HepG2 (cell line): ENCODE results near the gene LURAP1L. TPM values are rescaled to one million over a fixed set of nuclear protein-coding genes. Genes with fewer than 3 reads are reported as not detected.

ENCODE experiments used
- ASH2L ChIP-seq: fragments of 300-600, 200-600 bp; sonication (generic); IDR thresholded peaks from 2 replicates; pipeline ENCODE4 v1.7.0; 2017; ENCODE audit warnings: low read depth, mild to moderate bottlenecking, moderate library complexity, mixed read lengths, low read length; ENCODE audit not compliant: insufficient read length
- DNMT3B ChIP-seq: conservative IDR thresholded peaks from 2 replicates; pipeline ENCODE4 v1.6.1; 2016; ENCODE audit warnings: missing biosample characterization, control low read depth
- FOXA1 ChIP-seq, 2 experiments: fragments of 450-650 bp in 1 of 2; sonication (generic) in 1 of 2; formaldehyde crosslinking in 1 of 2; IDR thresholded peaks; 2 replicates each; pipeline versions ENCODE4 v1.4.0 to v1.6.1; 2016 to 2020; ENCODE audit warnings: missing genetic modification reagents in 1 of 2
- FOXK1 ChIP-seq: sonication (generic); formaldehyde crosslinking; IDR thresholded peaks from 2 replicates; pipeline ENCODE4 v1.4.0; 2020; ENCODE audit warnings: low read depth, missing genetic modification reagents, borderline replicate concordance
- GABPB1 ChIP-seq: IDR thresholded peaks from 2 replicates; pipeline ENCODE4 v1.6.1; 2016; ENCODE audit warnings: mild to moderate bottlenecking, missing genetic modification reagents, moderate library complexity, missing compliant biosample characterization
- MXD4 ChIP-seq: IDR thresholded peaks from 2 replicates; pipeline ENCODE4 v1.6.1; 2016; ENCODE audit warnings: mild to moderate bottlenecking, missing biosample characterization, missing genetic modification reagents
- SOX13 ChIP-seq, 3 experiments: fragments of 450-650 bp in 1 of 3; sonication (generic) in 1 of 3; formaldehyde crosslinking in 1 of 3; IDR thresholded peaks in 2 of 3; conservative IDR thresholded peaks in 1 of 3; 2 replicates each; pipeline versions ENCODE4 v1.5.0 to v1.6.1; 2016 to 2020; ENCODE audit warnings: antibody characterized with exemption in 1 of 3, mild to moderate bottlenecking in 1 of 3, missing compliant biosample characterization in 1 of 3, missing genetic modification reagents in 1 of 3, moderate library complexity in 1 of 3
- TCF7L2 ChIP-seq: IDR thresholded peaks from 2 replicates; pipeline ENCODE4 v1.6.1; 2011; ENCODE audit warnings: mild to moderate bottlenecking, low read depth, low read length, moderate library complexity
- TEAD3 ChIP-seq: optimal IDR thresholded peaks from 2 replicates; pipeline ENCODE3; 2016; ENCODE audit warnings: borderline replicate concordance
- ZFY ChIP-seq: sonication (generic); formaldehyde crosslinking; IDR thresholded peaks from 2 replicates; pipeline ENCODE4 v1.4.0; 2020; ENCODE audit warnings: missing genetic modification reagents
- ZNF282 ChIP-seq: fragments of 450-650 bp; IDR thresholded peaks from 2 replicates; pipeline ENCODE4 v1.6.1; 2018; ENCODE audit not compliant: partially characterized antibody
- polyA plus RNA-seq, 8 experiments: library from polyadenylated mRNA; depleted of rRNA in 3 of 8; stranded (reverse) in 7 of 8; unstranded in 1 of 8; fragments of >200 nt; fragmentation: Illumina TruSeq in 4 of 8; extraction: Trizol in 4 of 8; gene quantifications; 2 replicates each; pipeline versions ENCODE4 v1.2.1 to v1.2.3, GENCODE V29; 2011 to 2016; ENCODE audit warnings: low read depth in 4 of 8, missing spikeins in 1 of 8, mixed read lengths in 1 of 8; ENCODE audit not compliant: insufficient read depth in 1 of 8
- total RNA-seq, 5 experiments: library from RNA; depleted of rRNA; stranded (reverse); fragments of >200 nt; fragmentation: Illumina TruSeq; extraction: Trizol; gene quantifications; 2 replicates each; pipeline ENCODE4 v1.2.3, GENCODE V29; 2016; ENCODE audit warnings: low read depth in 1 of 5
- TF ChIP-seq, protein P1 (sequence below): IDR thresholded peaks from 2 replicates; pipeline ENCODE4 v1.6.1; 2016
- TF ChIP-seq, protein P2 (sequence below): sonication (generic); formaldehyde crosslinking; IDR thresholded peaks from 2 replicates; pipeline ENCODE4 v1.8.0; 2022; ENCODE audit warnings: mild to moderate bottlenecking, missing genetic modification reagents, moderate library complexity
- TF ChIP-seq, protein P3 (sequence below): sonication (generic); IDR thresholded peaks from 2 replicates; pipeline ENCODE4 v1.6.1; 2016; ENCODE audit warnings: low read depth, borderline replicate concordance
- TF ChIP-seq, protein P4 (sequence below): IDR thresholded peaks from 2 replicates; pipeline ENCODE4 v1.6.1; 2016; ENCODE audit warnings: low read depth
- TF ChIP-seq, protein P5 (sequence below): sonication (generic); formaldehyde crosslinking; IDR thresholded peaks from 2 replicates; pipeline ENCODE4 v1.8.1; 2022; ENCODE audit warnings: low read depth, mild to moderate bottlenecking, missing genetic modification reagents

LURAP1L gene
- total and polyA plus RNA-seq, 2 of the 13 experiments (the other 11 are each of a cell fraction or from before 2014, with no cell fraction given): 6.7 to 16.6 TPM

DNA sequence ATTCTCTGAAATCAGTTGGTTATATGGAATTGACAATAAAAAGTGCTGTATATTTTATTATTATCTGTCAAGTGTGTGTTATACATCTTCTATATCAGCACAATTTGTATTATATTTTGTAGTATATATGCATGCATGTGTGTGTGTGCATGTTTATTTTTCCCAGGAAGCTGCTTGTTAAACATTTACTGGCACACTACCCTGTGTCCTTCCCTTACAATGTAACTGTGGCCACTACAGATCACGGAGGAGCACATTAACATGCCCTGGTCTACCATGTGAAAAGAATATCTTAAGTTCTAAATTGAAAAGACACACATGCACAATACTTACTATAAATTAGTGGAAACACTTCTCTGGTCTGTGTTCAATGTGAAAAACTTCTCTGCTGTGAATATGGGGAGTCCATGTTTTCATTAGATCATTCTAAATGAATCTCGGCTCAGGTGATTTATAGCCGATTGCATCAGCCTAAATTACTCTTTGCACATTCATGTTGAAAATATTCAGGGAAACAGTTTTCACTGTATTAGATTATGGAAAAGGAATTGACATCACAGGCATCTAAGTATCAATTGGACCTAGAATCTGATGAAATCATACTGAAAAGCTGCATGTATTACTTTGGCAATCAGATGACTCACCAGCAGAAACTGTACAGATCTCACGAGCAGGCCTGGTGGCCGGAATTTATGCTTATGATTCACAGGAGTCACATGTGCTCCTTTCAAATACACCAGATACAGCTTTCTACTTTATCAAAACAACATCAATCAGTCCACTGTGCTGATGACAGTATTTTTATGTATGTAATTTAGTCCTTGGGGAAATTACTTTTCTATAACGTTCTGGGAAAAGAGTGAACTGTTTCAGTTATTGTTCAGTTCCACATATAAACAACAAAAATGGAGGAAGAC is 39.4 kb downstream of the LURAP1L start (continued):
- TF ChIP-seq, protein P1, sequence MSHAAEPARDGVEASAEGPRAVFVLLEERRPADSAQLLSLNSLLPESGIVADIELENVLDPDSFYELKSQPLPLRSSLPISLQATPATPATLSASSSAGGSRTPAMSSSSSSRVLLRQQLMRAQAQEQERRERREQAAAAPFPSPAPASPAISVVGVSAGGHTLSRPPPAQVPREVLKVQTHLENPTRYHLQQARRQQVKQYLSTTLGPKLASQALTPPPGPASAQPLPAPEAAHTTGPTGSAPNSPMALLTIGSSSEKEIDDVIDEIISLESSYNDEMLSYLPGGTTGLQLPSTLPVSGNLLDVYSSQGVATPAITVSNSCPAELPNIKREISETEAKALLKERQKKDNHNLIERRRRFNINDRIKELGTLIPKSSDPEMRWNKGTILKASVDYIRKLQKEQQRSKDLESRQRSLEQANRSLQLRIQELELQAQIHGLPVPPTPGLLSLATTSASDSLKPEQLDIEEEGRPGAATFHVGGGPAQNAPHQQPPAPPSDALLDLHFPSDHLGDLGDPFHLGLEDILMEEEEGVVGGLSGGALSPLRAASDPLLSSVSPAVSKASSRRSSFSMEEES: peak; percentile 90
- TF ChIP-seq FOXA1 (IDR thresholded peaks at IDR 0.05) (no peak), FOXA1 (CRISPR knock-in tag; IDR thresholded peaks at IDR 0.05) (peak; percentile 66; the same call in 1 of the 2 replicates), ASH2L (peak; percentile 73), TEAD3 (peak; percentile 90), GABPB1 (CRISPR knock-in tag) (0 out of 2 replicates have a peak, but pooled peaks have one; percentile 13), DNMT3B (CRISPR knock-in tag) (0 out of 2 replicates have a peak, but pooled peaks have one; percentile 53), ZFY (CRISPR knock-in tag) (peak; percentile 46; the same call in 1 of the 2 replicates), MXD4 (CRISPR knock-in tag) (0 out of 2 replicates have a peak, but pooled peaks have one; percentile 36), TCF7L2 (no peak), SOX13 (IDR thresholded peaks at IDR 0.05) (0 out of 2 replicates have a peak, but pooled peaks have one; percentile 19), SOX13 (CRISPR knock-in tag; conservative IDR thresholded peaks at IDR 0.05 in 1 of 2, IDR thresholded peaks at IDR 0.05 in 1 of 2) (no peak; a peak in 1 of 4 replicates), ZNF282 (no peak), FOXK1 (CRISPR knock-in tag) (peak; percentile 48; the same call in 1 of the 2 replicates)
- TF ChIP-seq, protein P2, sequence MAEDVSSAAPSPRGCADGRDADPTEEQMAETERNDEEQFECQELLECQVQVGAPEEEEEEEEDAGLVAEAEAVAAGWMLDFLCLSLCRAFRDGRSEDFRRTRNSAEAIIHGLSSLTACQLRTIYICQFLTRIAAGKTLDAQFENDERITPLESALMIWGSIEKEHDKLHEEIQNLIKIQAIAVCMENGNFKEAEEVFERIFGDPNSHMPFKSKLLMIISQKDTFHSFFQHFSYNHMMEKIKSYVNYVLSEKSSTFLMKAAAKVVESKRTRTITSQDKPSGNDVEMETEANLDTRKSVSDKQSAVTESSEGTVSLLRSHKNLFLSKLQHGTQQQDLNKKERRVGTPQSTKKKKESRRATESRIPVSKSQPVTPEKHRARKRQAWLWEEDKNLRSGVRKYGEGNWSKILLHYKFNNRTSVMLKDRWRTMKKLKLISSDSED (CRISPR knock-in tag): no peak
- TF ChIP-seq, protein P3, sequence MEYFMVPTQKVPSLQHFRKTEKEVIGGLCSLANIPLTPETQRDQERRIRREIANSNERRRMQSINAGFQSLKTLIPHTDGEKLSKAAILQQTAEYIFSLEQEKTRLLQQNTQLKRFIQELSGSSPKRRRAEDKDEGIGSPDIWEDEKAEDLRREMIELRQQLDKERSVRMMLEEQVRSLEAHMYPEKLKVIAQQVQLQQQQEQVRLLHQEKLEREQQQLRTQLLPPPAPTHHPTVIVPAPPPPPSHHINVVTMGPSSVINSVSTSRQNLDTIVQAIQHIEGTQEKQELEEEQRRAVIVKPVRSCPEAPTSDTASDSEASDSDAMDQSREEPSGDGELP: peak; percentile 54; the same call in 1 of the 2 replicates
- TF ChIP-seq, protein P4, sequence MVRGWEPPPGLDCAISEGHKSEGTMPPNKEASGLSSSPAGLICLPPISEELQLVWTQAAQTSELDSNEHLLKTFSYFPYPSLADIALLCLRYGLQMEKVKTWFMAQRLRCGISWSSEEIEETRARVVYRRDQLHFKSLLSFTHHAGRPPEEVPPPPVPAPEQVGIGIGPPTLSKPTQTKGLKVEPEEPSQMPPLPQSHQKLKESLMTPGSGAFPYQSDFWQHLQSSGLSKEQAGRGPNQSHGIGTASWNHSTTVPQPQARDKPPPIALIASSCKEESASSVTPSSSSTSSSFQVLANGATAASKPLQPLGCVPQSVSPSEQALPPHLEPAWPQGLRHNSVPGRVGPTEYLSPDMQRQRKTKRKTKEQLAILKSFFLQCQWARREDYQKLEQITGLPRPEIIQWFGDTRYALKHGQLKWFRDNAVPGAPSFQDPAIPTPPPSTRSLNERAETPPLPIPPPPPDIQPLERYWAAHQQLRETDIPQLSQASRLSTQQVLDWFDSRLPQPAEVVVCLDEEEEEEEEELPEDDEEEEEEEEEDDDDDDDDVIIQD (CRISPR knock-in tag): peak; percentile 55; the same call in 1 of the 2 replicates
- TF ChIP-seq, protein P5, sequence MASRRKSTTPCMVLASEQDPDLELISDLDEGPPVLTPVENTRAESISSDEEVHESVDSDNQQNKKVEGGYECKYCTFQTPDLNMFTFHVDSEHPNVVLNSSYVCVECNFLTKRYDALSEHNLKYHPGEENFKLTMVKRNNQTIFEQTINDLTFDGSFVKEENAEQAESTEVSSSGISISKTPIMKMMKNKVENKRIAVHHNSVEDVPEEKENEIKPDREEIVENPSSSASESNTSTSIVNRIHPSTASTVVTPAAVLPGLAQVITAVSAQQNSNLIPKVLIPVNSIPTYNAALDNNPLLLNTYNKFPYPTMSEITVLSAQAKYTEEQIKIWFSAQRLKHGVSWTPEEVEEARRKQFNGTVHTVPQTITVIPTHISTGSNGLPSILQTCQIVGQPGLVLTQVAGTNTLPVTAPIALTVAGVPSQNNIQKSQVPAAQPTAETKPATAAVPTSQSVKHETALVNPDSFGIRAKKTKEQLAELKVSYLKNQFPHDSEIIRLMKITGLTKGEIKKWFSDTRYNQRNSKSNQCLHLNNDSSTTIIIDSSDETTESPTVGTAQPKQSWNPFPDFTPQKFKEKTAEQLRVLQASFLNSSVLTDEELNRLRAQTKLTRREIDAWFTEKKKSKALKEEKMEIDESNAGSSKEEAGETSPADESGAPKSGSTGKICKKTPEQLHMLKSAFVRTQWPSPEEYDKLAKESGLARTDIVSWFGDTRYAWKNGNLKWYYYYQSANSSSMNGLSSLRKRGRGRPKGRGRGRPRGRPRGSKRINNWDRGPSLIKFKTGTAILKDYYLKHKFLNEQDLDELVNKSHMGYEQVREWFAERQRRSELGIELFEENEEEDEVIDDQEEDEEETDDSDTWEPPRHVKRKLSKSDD: no peak
